Stimulated activated naive CD4-positive, alpha-beta T cell treated with Interleukin-2 at 50 U/mL for 16 hours (primary cell): ENCODE measurements around the gene CELSR1.
"Not testable (repeated sequence)": the region's sequence is repeated elsewhere in the genome, so short reads cannot be mapped to it uniquely, and the experiment has no call there.

Experiments
- DNase-seq: peaks from one replicate; lab custom pipeline; 2025; lab: John Stamatoyannopoulos, UW

CELSR1 gene

GRCh38 chr22:46512683-46513082 lies 24.7 kb downstream of the CELSR1 start:
- DNase-seq, result no peak

- no peak for DNase-seq
These were observed 25.4 kb downstream of the CELSR1 start for GRCh38 chr22:46512039-46512370.

DNA sequence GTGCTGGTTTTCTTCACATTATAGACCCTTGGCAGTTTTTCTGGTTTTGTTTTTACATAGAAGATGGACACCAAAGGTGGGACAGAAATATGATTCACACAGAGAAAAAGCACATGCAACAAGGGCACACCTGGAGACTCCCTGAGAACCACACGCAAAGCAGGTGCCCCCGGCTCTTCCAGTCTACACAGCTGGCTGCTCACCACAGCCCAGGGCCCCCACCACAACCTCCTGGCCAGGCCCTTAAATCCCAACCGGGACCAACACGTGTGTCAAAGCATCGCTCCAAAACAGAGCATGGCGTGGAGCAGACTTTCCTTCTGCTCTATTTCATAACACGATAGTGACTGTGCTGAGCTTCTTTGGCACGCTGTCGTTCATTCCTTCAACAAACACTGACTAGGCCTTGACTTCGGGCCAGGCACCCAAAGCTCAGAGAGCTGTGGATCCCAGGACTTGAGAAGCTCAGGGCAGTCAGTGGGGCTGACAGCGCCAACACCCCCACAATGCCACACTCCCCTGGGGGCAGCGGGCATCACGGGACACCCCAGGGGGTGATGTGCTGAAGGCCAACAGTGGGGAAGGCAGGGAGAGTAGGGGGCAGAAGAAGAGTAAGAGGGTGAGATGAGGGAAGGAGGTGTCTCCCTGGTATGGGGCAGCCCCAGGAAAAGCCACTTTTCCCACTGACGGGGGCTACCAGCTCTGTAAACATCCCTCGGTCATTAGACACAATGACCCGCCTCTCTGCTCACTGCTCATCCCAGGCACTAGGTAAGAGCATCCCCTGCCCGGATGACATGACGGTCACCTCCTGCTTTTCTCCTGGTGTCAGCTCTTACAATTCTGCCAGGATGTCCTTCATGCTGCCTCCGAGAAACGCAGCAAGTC lies 26.0 kb downstream of the CELSR1 start:
- no peak for DNase-seq

GRCh38 chr22:46509416-46510089 lies 27.9 kb downstream of the CELSR1 start:
- no peak for DNase-seq

GRCh38 chr22:46508491-46508999 lies 28.9 kb downstream of the CELSR1 start:
- no peak for DNase-seq

- DNase-seq, result no peak
These were observed 29.7 kb downstream of the CELSR1 start for GRCh38 chr22:46507451-46508425.

DNA sequence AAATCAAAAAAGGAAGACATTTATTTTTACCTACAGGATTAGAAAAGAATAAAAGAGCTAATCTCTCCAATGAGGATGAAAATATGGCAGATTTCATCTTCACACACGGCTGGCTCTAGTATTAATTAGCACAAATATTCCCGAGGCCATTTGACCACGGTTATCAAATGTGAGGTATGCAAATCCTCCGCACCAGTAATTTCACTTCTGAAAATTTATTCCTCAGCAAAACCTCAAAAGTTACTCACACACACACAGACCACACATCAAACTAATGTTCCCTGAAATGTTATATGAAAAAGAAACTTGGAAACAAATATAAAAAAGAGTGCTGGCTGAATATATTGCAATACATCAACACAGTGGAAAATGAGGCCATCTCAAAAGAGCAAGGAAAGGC lies 32.8 kb downstream of the CELSR1 start:
- DNase-seq, result no peak

DNA sequence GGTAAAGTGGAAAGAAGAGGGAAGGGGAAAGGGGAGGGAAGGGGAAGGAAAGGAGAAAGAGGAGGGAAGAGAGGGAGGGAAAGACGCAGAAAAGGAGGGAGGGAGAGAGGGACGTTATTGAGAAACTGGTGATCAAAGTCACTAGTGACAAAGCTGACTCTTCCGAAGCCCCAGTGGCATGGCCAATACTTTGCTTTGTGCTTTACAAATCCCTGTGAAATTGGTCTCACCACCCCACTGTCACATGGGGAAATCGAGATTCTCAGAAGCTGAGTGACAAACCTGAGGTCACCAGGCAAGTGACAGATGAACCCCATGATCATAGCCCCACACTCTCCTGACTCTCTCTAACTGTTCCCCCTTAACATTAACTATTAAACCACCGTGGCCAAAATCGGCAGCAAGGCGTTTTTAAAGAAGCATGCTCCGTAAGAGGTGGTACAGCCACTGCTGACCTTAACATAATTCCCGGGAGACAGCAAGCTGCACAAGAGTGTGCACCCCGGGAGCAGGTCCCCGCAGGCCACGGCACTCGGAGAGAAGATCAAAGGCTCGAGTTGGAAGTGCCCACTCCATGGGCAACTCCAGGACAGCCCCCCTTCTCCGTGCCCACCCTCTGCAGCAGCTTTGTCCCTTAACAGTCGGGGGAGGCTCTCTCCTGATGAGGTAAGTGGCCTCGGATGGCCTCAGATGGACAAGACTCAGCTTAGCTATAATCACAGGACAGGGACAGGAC lies 34.8 kb downstream of the CELSR1 start:
- no peak for DNase-seq

DNA sequence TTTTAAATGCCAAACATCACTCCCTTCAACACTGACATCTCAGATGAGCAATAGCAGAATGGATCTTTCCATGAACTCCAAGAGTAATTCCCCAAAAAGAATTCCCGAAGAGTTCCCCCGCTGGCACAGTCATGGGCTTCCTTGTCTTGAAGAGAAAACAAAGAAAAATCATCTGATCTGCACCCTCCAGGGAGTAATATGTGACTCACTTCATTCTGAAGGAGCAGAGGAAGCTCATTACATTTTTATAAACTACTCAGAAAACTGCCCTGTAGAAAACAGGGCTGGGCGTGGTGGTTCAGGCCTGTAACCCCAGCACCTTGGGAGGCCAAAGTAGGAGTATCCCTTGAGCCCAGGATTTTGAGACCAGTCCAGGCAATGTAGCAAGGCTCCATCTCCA lies 35.7 kb downstream of the CELSR1 start:
- DNase-seq, result no peak

DNA sequence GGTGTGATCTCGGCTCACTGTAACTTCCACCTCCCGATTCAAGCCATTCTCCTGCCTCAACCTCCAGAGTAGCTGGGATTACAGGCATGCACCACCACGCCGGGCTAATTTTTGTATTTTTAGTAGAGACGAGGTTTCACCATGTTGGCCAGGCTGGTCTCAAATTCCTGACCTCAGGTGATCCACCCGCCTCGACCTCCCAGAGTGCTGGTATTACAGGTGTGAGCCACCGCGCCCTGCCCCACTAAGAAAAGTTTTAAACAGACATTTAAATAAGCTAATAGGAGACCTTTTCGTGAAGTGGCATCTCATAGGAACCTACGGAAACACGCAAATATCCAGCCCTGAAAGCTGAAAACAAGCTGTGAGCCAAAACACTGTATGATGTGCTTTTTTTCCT lies 36.2 kb downstream of the CELSR1 start:
- not testable (repeated sequence) for DNase-seq

GRCh38 chr22:46500201-46500600 lies 37.2 kb downstream of the CELSR1 start:
- no peak for DNase-seq

DNA sequence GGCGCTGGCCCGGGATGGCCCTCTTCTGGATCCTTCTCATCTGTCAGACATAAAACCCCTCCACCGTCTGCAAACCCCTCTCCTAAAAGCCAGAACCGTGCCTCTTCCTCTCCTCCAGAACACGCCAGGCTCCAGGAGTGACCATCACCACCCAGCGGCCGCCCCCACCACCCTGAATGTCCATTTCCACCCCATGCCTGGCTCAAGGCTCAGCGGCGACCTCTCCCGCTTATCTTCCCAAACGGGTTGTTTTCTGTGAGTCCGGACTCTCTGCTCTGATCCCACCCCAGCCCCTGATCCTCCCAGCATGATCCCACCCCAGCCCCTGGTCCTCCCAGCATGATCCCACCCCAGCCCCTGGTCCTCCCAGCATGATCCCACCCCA lies 37.6 kb downstream of the CELSR1 start:
- no peak for DNase-seq

GRCh38 chr22:46491946-46492345 lies 45.5 kb downstream of the CELSR1 start:
- DNase-seq, result no peak

GRCh38 chr22:46490538-46490937 lies 46.9 kb downstream of the CELSR1 start:
- DNase-seq, result no peak

GRCh38 chr22:46486996-46487717 lies 50.3 kb downstream of the CELSR1 start:
- DNase-seq, result no peak

DNA sequence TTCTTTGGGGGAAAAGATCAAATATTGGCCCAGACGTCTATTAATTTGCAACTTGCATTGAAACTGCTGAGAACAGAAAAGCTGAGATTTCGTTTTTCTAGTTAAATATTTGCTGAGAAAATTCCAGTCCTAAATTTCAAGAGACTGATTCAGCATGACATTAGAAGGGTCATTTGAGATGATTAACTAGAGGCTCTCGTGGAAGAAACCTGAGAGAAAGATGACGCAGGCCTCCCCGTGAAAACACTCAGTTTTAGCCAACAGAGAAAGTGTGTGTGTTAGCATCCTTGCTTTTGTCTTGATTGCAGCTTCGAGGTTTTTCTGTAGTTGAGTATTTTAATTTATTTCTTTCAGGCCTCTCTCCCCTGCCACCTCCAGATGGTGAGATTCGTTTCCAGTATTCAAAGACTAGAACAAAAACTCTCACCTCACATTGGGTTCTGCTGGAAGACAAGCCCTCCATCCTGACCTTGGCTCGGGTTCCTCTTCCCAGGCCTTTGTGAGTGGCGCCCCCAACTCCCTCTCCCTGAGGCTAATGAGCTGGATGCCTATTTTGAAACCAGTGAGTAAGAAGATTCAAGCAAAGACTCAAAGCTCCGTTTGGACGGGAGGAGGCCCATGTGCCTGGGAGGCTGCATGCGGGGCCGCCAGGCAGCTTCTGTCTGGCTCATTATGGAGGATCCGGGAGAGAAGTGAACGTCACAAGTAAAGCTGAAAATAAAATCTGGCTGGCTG lies 52.4 kb downstream of the CELSR1 start:
- no peak for DNase-seq

- no peak for DNase-seq
These were observed 53.1 kb downstream of the CELSR1 start for GRCh38 chr22:46484156-46484860.

DNA sequence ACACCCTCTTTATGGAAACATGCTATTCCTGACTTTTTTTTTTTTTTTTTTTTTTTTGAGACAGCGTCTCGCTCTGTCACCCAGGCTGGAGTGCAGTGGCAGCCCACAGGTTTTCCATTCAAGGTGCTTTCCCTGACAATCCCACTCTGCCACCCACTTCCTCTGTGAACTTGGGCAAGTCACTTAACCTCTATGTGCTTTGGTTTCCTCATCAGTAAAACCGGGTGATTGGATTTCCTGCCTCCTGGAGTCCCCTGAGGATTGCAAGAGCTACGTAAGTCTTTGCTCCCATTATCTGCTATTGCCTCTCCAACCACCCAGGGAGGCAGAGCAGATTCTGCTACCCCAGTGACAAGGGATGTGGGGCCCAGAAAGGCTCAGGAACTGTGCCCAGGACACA lies 54.1 kb downstream of the CELSR1 start:
- DNase-seq, result no peak

DNA sequence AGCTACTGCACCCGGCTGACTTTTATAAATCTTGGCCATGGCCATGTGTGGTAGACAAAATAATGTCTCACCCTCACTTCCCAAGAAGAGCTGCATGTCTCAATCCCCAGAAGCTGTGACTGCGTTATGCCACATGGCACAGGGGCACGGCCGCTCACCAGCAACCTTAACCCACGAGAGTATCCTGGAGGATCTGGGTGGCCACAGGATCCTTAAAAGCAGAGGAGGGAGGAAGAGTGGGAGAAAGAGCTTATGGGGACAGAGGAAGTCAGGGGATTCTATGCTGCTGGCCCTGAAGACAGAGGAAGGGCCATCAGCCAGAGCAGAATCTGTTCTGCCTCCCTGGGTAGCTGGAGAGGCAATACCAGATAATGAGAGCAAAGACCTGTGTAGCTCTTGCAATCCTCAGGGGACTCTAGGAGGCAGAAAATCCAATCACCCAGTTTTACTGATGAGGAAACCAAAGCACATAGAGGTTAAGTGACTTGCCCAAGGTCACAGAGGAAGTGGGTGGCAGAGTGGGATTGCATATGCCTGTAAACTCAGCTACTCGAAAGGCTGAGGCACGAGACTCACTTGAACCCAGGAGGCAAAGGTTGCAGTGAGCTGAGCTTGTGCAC lies 55.3 kb downstream of the CELSR1 start:
- DNase-seq, result no peak
